ENCODE data around the gene NRF1.

DNA sequence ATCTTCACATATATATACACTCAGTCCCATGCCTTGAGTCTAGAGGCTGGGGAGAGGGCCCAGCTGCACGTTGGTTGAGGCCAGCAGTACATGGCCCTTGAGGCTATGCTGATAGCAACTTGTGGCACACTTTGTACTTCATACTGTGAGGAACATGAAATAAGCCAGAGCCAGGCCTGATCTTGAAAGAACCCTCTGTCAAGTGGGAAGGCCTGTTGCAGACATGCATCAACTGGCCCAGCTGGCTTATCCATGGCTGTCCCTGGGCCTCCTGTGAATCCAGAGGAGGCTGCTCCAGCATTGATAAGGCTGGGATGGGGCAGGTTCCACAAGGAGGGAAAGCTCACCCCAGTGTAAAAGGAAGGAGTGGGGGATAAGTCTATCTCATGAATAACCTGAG, 140.4 kb downstream of the NRF1 start:
- TF ChIP-seq RFX5 (IDR thresholded peaks at IDR 0.05) (no peak), POLR2AphosphoS2 (conservative IDR thresholded peaks at IDR 0.05; ENCODE audit: low read length) (no peak), CTCF (IDR thresholded peaks at IDR 0.05) (no peak), TP53 (CRISPR knock-in tag; IDR thresholded peaks at IDR 0.05) (no peak), CEBPB (IDR thresholded peaks at IDR 0.05) (no peak), USF2 (IDR thresholded peaks at IDR 0.05) (no peak), CHD4 (IDR thresholded peaks at IDR 0.05; ENCODE audit: borderline replicate concordance) (no peak), POLR2A (IDR thresholded peaks at IDR 0.05; ENCODE audit: low read length) (no peak), SMC3 (IDR thresholded peaks at IDR 0.05) (no peak), NR3C1 (IDR thresholded peaks at IDR 0.05) (no peak)

Measured in A549 (cell line).